OCI-LY7 (cell line): Measurements from ENCODE around the gene PRKAG2.

ENCODE experiments used
- EZH2phosphoT487 ChIP-seq: fragments of 200-600 bp; sonication (generic); IDR thresholded peaks from 2 replicates; pipeline ENCODE4 v1.6.1; 2018; ENCODE audit warnings: low read depth, borderline replicate concordance, mild to moderate bottlenecking, mixed run types, antibody characterized with exemption, low read length, moderate library complexity, mixed read lengths
- TF ChIP-seq, protein P1 (sequence below): fragments of 200-600 bp; sonication (generic); conservative IDR thresholded peaks from 2 replicates; pipeline ENCODE4 v1.5.1; 2014; ENCODE audit warnings: mild to moderate bottlenecking, antibody characterized with exemption, low read length, moderate library complexity, mixed read lengths

DNA sequence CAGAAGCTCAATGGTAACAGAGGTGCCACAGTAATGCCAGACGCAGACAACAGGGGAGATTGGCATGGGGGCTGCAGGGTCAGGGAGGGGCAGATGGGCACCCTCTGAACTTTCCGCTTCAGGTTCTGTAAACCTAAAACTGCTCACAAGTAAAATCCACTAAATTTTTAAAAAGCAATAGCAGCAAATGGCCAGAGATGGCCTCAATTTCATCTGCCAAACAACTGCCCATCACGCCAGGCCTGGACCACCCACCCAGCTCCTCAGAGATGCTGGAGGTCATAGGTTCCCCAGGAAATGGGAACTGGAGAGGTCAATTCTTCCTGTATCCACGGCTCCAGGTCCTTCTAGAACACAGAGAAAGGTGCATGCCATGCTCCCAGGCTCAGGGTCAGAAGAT is 76.1 kb downstream of the PRKAG2 start:
- TF ChIP-seq, protein P1, sequence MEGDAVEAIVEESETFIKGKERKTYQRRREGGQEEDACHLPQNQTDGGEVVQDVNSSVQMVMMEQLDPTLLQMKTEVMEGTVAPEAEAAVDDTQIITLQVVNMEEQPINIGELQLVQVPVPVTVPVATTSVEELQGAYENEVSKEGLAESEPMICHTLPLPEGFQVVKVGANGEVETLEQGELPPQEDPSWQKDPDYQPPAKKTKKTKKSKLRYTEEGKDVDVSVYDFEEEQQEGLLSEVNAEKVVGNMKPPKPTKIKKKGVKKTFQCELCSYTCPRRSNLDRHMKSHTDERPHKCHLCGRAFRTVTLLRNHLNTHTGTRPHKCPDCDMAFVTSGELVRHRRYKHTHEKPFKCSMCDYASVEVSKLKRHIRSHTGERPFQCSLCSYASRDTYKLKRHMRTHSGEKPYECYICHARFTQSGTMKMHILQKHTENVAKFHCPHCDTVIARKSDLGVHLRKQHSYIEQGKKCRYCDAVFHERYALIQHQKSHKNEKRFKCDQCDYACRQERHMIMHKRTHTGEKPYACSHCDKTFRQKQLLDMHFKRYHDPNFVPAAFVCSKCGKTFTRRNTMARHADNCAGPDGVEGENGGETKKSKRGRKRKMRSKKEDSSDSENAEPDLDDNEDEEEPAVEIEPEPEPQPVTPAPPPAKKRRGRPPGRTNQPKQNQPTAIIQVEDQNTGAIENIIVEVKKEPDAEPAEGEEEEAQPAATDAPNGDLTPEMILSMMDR = no peak
- TF ChIP-seq EZH2phosphoT487 = no peak
